Astrocyte of the spinal cord (primary cell): ENCODE data around the gene PARD6A.

Experiments used
- DNase-seq: peaks from one replicate; pipeline ENCODE4 v3.0.0; 2011; ENCODE audit warnings: low read depth, low spot score
- H3K4me3 ChIP-seq: 2 replicates; pipeline ENCODE4 v1.5.1; 2011; ENCODE audit warnings: low read depth, mild to moderate bottlenecking, low read length, moderate library complexity
- CTCF ChIP-seq: IDR thresholded peaks from 2 replicates; pipeline ENCODE4 v1.5.1; 2012; ENCODE audit warnings: low read depth, mild to moderate bottlenecking, low read length, inconsistent platforms
- in situ Hi-C: cut with HindIII; loops from 2 replicates; pipeline ENCODE4 v1.10.0; 2017; ENCODE audit warnings: low sequenced_read_pairs

The PARD6A gene

GRCh38 chr16:67660564-67661028 lies at the start of gene PARD6A:
TSS of gene PARD6A (plus strand) at chr16:67660960. CDS start at chr16:67661039, 79 bp downstream.
- no peak for TF ChIP-seq CTCF
- H3K4me3 ChIP-seq: peak within 1 kb of the TSS; percentile 87
- DNase-seq: peak; percentile 97
- in situ Hi-C loops: no loop called here

GRCh38 chr16:67613808-67614207 lies 47.0 kb upstream of the PARD6A start:
- in situ Hi-C loops: no loop called here
- no peak overlapping the region for H3K4me3 ChIP-seq
- DNase-seq: no peak
- peak; percentile 22 for TF ChIP-seq CTCF

- no peak overlapping the region for H3K4me3 ChIP-seq
- TF ChIP-seq CTCF: no peak
- in situ Hi-C loops: no loop called here
- DNase-seq: no peak
Measured at GRCh38 chr16:67628216-67628615, 32.5 kb upstream of the PARD6A start.

GRCh38 chr16:67632415-67633172 lies 28.2 kb upstream of the PARD6A start:
- in situ Hi-C loops: no loop called here
- no peak overlapping the region for H3K4me3 ChIP-seq
- TF ChIP-seq CTCF: no peak
- peak; percentile 52 for DNase-seq

- DNase-seq: no peak
- TF ChIP-seq CTCF: no peak
Measured at GRCh38 chr16:67636713-67637112, 24.0 kb upstream of the PARD6A start.

GRCh38 chr16:67637625-67638024 lies 23.1 kb upstream of the PARD6A start:
- in situ Hi-C loops: no loop called here
- no peak for TF ChIP-seq CTCF
- no peak overlapping the region for H3K4me3 ChIP-seq
- no peak for DNase-seq

More at GRCh38 chr16:67636713-67637112, 24.0 kb upstream of the PARD6A start:
- no peak overlapping the region for H3K4me3 ChIP-seq
- in situ Hi-C loops: no loop called here
